Mesenchymal stem cell (in vitro differentiated cells and primary cell): ENCODE results near the gene SMC6.

Experiments used
- DNase-seq: peaks from one replicate; pipeline ENCODE4 v3.0.0-alpha.2; 2013
- H2AFZ ChIP-seq: one replicate; pipeline ENCODE4 v1.6.1; 2013; ENCODE audit warnings: low read depth, mild to moderate bottlenecking, control low read depth, inconsistent platforms, low read length, moderate library complexity
- H2AK5ac ChIP-seq: 2 replicates; pipeline ENCODE4 v1.6.1; 2013; ENCODE audit warnings: low read length, moderate library complexity, mild to moderate bottlenecking, inconsistent platforms; ENCODE audit not compliant: severe bottlenecking
- H2BK120ac ChIP-seq: one replicate; pipeline ENCODE4 v1.6.1; 2013; ENCODE audit warnings: low read depth, mild to moderate bottlenecking, inconsistent platforms, low read length, moderate library complexity
- H2BK12ac ChIP-seq, 2 experiments: one replicate each; pipeline ENCODE4 v1.6.1; 2013; ENCODE audit warnings: inconsistent platforms in 2 of 2, low read length in 2 of 2, mild to moderate bottlenecking in 2 of 2, moderate library complexity in 2 of 2, control low read depth in 1 of 2
- H2BK15ac ChIP-seq: one replicate; pipeline ENCODE4 v1.6.1; 2013; ENCODE audit warnings: mild to moderate bottlenecking, low read depth, inconsistent platforms; ENCODE audit not compliant: poor library complexity, severe bottlenecking
- H2BK5ac ChIP-seq: 2 replicates; pipeline ENCODE4 v1.6.1; 2013; ENCODE audit warnings: low read depth, mild to moderate bottlenecking, low read length, control low read depth, inconsistent platforms; ENCODE audit not compliant: poor library complexity, severe bottlenecking
- H3K14ac ChIP-seq, 2 experiments: one replicate each; pipeline ENCODE4 v1.6.1; 2013; ENCODE audit warnings: inconsistent platforms in 2 of 2, low read length in 2 of 2, control low read depth in 1 of 2, mild to moderate bottlenecking in 1 of 2, moderate library complexity in 1 of 2
- H3K18ac ChIP-seq, 2 experiments: one replicate each; pipeline ENCODE4 v1.6.1; 2013; ENCODE audit warnings: inconsistent platforms in 2 of 2, low read length in 2 of 2, control low read depth in 1 of 2, low read depth in 1 of 2, mild to moderate bottlenecking in 1 of 2
- H3K23ac ChIP-seq, 2 experiments: one replicate each; pipeline ENCODE4 v1.6.1; 2013; ENCODE audit warnings: inconsistent platforms in 2 of 2, low read length in 2 of 2, mild to moderate bottlenecking in 2 of 2, moderate library complexity in 2 of 2, control low read depth in 1 of 2
- H3K27ac ChIP-seq: 2 replicates; pipeline ENCODE4 v1.5.1; 2013; ENCODE audit warnings: mild to moderate bottlenecking, moderate library complexity, low read length, control low read depth, inconsistent platforms; ENCODE audit not compliant: poor library complexity, severe bottlenecking
- H3K27me3 ChIP-seq, 2 experiments: 2 replicates each; pipeline versions ENCODE4 v1.6.1 to v1.7.0; 2013; ENCODE audit warnings: low read length in 2 of 2, mild to moderate bottlenecking in 2 of 2, moderate library complexity in 2 of 2, control low read depth in 1 of 2, inconsistent platforms in 1 of 2; ENCODE audit not compliant: control insufficient read depth in 1 of 2, insufficient read depth in 1 of 2
- H3K36me3 ChIP-seq, 2 experiments: 2 replicates each; pipeline versions ENCODE4 v1.6.1 to v1.7.0; 2013; ENCODE audit warnings: low read length in 2 of 2, control low read depth in 1 of 2, inconsistent platforms in 1 of 2, low read depth in 1 of 2, mild to moderate bottlenecking in 1 of 2; ENCODE audit not compliant: insufficient read depth in 2 of 2, control insufficient read depth in 1 of 2
- H3K4ac ChIP-seq, 2 experiments: one replicate each; pipeline ENCODE4 v1.6.1; 2013; ENCODE audit warnings: inconsistent platforms in 2 of 2, low read length in 2 of 2, mild to moderate bottlenecking in 2 of 2, moderate library complexity in 2 of 2, control low read depth in 1 of 2, low read depth in 1 of 2
- H3K4me1 ChIP-seq: 2 replicates; pipeline ENCODE4 v1.6.1; 2013; ENCODE audit warnings: low read depth, low read length, control low read depth; ENCODE audit not compliant: control insufficient read depth, insufficient read depth
- H3K4me2 ChIP-seq: 2 replicates; pipeline ENCODE4 v1.6.1; 2013; ENCODE audit warnings: low read length, mild to moderate bottlenecking, inconsistent platforms; ENCODE audit not compliant: poor library complexity, severe bottlenecking
- H3K4me3 ChIP-seq, 2 experiments: 2 replicates each; pipeline versions ENCODE4 v1.5.1 to v1.7.0; 2013; ENCODE audit warnings: low read length in 2 of 2, mild to moderate bottlenecking in 2 of 2, control low read depth in 1 of 2, low read depth in 1 of 2; ENCODE audit not compliant: insufficient read depth in 1 of 2
- H3K79me1 ChIP-seq: replicated peaks from 2 replicates; pipeline ENCODE4 v1.6.1; 2013; ENCODE audit warnings: mild to moderate bottlenecking, control low read depth, low read length, inconsistent platforms; ENCODE audit not compliant: poor library complexity, severe bottlenecking
- H3K9ac ChIP-seq: 2 replicates; pipeline ENCODE4 v1.7.0; 2013; ENCODE audit warnings: mild to moderate bottlenecking, low read length, moderate library complexity
- H3K9me3 ChIP-seq: 2 replicates; pipeline ENCODE4 v1.7.0; 2013; ENCODE audit warnings: mild to moderate bottlenecking, low read length; ENCODE audit not compliant: control insufficient read depth
- H4K8ac ChIP-seq: one replicate; pipeline ENCODE4 v1.6.1; 2013; ENCODE audit warnings: inconsistent platforms, mild to moderate bottlenecking, low read length, moderate library complexity
- H4K91ac ChIP-seq: one replicate; pipeline ENCODE4 v1.6.1; 2013; ENCODE audit warnings: mild to moderate bottlenecking, low read length, inconsistent platforms
- WGBS: methylation state at CpG from one replicate; pipeline ENCODE4 v1.1.7; 2013; ENCODE audit warnings: mixed read lengths; 5-methylcytosine and 5-hydroxymethylcytosine counted together

SMC6 gene

DNA sequence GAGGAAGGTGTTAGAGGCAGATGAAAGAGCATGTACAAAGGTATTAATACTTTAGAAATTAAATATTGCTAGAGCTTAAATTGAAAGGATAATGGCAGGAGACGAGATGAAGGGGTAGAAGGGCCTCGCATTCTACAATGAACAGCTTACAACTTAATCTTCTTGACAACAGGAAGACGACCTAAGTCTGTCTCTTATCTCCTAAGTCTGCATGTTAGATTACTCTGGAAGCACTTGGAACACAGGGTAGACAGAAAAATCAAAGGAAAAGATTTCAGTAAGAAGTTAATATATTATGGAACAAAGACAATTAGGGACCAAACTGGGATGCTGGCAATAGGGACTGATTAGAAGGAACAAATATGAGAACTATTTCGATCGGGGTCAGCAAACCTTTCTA lies 34.9 kb downstream of the SMC6 start:
- no peak overlapping the region for H2BK120ac ChIP-seq
- H3K27me3 ChIP-seq: no peaks in the 10 kb centered on the region
- no peak overlapping the region for H2BK12ac ChIP-seq
- H3K4me1 ChIP-seq: no peaks in the 10 kb centered on the region
- H3K14ac ChIP-seq: no peak overlapping the region
- H2AK5ac ChIP-seq: no peak overlapping the region
- H3K4ac ChIP-seq: no peak overlapping the region
- WGBS: no CpG with 5 or more reads among the region's 5 CpGs
- H4K91ac ChIP-seq: no peak overlapping the region
- no peak overlapping the region for H4K8ac ChIP-seq
- H3K23ac ChIP-seq: no peak overlapping the region
- no peak overlapping the region for H2AFZ ChIP-seq
- H3K4me3 ChIP-seq: no peak overlapping the region
- no peak overlapping the region for H3K9ac ChIP-seq
- H3K9me3 ChIP-seq: no peaks in the 10 kb centered on the region
- H3K18ac ChIP-seq: no peak overlapping the region
- H2BK5ac ChIP-seq: no peak overlapping the region
- no peak overlapping the region for H3K4me2 ChIP-seq
- H3K79me1 ChIP-seq: peaks cover 3% of the 10 kb centered on the region
- H2BK15ac ChIP-seq: no peak overlapping the region
- H3K27ac ChIP-seq: no peak overlapping the region
- DNase-seq: no peak
- H3K36me3 ChIP-seq: peaks cover 10 to 86% of the 10 kb centered on the region in 2 experiments

DNA sequence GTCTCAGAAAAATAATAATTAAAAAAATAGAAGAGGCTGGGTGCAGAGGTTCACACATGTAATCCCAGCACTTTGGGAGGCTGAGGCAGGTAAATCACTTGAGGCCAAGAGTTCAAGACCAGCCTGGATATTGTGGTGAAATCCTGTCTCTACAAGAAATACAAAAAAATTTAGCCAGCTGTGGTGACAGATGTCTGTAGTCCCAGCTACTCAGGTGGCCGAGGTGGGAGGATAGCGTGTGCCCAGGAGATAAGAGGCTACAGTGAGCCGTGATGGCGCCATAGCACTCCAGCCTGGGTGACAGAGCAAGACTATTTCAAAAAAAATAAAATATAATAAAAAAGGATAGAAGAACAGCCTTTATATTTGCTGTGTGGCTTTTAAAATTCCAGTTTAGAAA lies 35.9 kb downstream of the SMC6 start:
- Histone ChIP-seq H2BK15ac (no peak overlapping the region), H2BK12ac (no peak overlapping the region), H2BK120ac (no peak overlapping the region), H3K27ac (no peak overlapping the region), H4K8ac (no peak overlapping the region), H3K27me3 (no peaks in the 10 kb centered on the region), H2AK5ac (no peak overlapping the region), H2BK5ac (no peak overlapping the region), H3K79me1 (peaks cover 3% of the 10 kb centered on the region), H3K9ac (no peak overlapping the region), H3K36me3 (peaks cover 13 to 89% of the 10 kb centered on the region in 2 experiments), H3K9me3 (no peaks in the 10 kb centered on the region), H3K4me1 (no peaks in the 10 kb centered on the region), H3K23ac (no peak overlapping the region), H3K4me2 (no peak overlapping the region), H3K18ac (no peak overlapping the region), H4K91ac (no peak overlapping the region), H2AFZ (no peak overlapping the region), H3K4ac (no peak overlapping the region), H3K4me3 (no peak overlapping the region), H3K14ac (no peak overlapping the region)
- 100% methylated on average over 1 of the region's 4 CpGs for WGBS
- DNase-seq: no peak

DNA sequence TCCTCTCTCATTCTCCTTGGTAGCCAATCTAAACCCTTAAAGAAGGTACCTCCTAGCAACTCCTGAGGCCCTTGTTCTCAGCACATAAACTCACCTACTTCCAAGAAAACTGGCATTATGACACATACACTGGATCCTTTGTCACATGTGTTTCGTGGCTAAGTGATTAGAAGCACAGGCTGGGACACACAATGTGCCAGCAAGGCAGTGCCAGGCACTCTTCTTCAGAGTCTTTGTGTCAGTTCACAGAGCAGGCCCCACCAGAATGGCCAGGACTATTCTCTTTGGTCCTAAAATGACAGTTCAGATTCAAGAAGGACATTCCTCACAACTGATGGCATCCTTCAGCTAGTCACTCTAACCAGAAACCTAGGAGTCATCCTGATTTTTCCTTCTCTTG lies 40.3 kb downstream of the SMC6 start:
- Histone ChIP-seq H2BK120ac (no peak overlapping the region), H3K27me3 (no peaks in the 10 kb centered on the region), H3K36me3 (peaks cover 19 to 89% of the 10 kb centered on the region in 2 experiments), H3K4me1 (no peaks in the 10 kb centered on the region), H2BK15ac (no peak overlapping the region), H3K4me3 (no peak overlapping the region), H3K9ac (no peak overlapping the region), H4K8ac (no peak overlapping the region), H4K91ac (no peak overlapping the region), H3K9me3 (no peaks in the 10 kb centered on the region), H3K79me1 (peaks cover 12% of the 10 kb centered on the region), H2BK5ac (no peak overlapping the region), H3K18ac (no peak overlapping the region), H2AFZ (no peak overlapping the region), H2BK12ac (no peak overlapping the region), H3K23ac (no peak overlapping the region), H3K4ac (no peak overlapping the region), H3K4me2 (no peak overlapping the region), H3K27ac (no peak overlapping the region), H2AK5ac (no peak overlapping the region), H3K14ac (no peak overlapping the region)
- WGBS: 97% methylated on average over 1 of the region's 1 CpG
- no peak for DNase-seq

DNA sequence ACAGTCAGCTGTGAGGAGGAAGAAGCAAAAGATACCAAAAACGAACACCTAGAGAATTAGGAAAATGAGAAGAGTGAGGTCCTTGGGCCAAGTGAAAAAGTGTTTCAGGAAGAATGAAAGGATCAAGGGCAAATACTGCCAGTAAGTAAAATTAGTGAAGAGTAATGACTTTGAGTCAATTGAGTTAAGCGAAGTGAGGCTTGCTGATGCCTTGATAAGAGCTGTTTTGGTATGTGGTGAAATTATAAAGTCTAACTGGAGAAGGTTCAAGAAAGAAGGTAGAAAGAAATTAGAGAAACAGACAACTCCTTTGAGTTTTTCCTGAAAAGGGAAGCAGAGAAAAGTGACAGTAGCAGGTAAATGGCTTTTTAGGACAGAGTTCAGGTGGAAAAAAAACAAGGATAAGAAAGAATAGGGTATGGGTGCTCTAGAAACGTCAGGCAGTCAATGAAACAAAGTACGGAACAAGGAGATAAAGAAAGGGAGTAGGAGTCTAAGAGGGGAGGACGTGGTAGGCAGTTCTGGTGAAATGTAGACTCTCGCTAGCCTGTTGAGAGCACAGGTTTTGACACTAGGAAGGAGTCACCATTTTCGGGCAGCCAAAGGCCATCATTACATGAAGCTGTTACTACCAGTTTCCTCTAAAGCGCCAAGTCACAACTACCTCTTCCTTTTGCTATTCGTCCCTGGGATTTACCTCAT lies 42.9 kb downstream of the SMC6 start:
- Histone ChIP-seq H2BK12ac (no peak overlapping the region), H3K4ac (no peak overlapping the region)

More for the DNA sequence above, 42.9 kb downstream of the SMC6 start:
- no peak for DNase-seq
- H3K18ac ChIP-seq: no peak overlapping the region
- H2AFZ ChIP-seq: no peak overlapping the region
- H3K9ac ChIP-seq: no peak overlapping the region
- H3K27ac ChIP-seq: no peak overlapping the region
- H3K27me3 ChIP-seq: no peaks in the 10 kb centered on the region
- 99% methylated on average over 7 of the region's 9 CpGs for WGBS
- H2BK120ac ChIP-seq: no peak overlapping the region
- H3K14ac ChIP-seq: no peak overlapping the region
- peaks cover 9% of the 10 kb centered on the region for H3K79me1 ChIP-seq
- H4K8ac ChIP-seq: no peak overlapping the region
- no peak overlapping the region for H4K91ac ChIP-seq
- no peak overlapping the region for H3K23ac ChIP-seq
- H3K4me3 ChIP-seq: no peak overlapping the region
- no peaks in the 10 kb centered on the region for H3K9me3 ChIP-seq
- no peaks in the 10 kb centered on the region for H3K4me1 ChIP-seq
- H3K4me2 ChIP-seq: no peak overlapping the region
- H3K36me3 ChIP-seq: peaks cover 13 to 88% of the 10 kb centered on the region in 2 experiments
- H2AK5ac ChIP-seq: no peak overlapping the region
- no peak overlapping the region for H2BK15ac ChIP-seq
- H2BK5ac ChIP-seq: no peak overlapping the region
